ENCODE results near the gene WDFY1.

The WDFY1 gene, protein sequence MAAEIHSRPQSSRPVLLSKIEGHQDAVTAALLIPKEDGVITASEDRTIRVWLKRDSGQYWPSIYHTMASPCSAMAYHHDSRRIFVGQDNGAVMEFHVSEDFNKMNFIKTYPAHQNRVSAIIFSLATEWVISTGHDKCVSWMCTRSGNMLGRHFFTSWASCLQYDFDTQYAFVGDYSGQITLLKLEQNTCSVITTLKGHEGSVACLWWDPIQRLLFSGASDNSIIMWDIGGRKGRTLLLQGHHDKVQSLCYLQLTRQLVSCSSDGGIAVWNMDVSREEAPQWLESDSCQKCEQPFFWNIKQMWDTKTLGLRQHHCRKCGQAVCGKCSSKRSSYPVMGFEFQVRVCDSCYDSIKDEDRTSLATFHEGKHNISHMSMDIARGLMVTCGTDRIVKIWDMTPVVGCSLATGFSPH

DNA sequence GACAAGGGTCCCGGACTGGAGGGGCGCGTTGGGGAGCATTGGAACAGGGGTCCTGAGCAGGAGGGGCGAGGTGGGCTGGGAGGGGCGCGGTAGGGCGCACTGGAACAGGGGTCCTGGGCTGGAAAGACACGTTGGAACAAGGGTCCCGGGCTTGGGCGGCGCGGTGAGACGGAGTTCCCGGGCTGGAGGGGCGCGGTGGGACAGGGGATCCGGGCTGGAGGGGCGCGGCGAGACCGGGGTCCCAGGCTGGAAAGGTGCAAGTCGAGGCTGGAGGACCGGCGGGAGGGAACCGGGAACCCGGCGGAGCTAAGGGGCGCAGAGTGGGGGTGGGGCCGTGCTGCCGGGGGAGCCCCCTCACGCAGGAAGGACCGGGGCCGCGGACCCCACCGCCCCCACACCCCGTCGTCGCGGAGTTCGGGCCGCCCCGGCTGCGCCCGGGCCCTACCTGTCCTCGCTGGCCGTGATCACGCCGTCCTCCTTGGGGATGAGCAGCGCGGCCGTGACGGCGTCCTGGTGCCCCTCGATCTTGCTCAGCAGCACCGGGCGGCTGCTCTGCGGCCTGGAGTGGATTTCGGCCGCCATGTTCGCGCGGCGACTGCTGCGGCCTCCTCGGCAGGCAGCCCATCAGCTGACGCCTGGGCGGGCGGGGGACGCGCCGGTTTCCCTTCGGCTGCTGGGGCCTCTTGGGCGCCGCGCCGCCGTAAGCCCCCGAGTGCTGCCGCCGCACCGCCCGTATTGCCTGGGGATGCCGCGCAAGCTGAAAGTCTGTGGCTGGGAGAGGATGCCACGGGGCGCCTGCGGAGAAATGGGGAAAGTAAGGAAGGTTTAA is at the start of gene WDFY1:
Gene WDFY1, minus strand, starts transcription at position 633 of the 829 bp plus-strand sequence. Its CDS starts 51 bp downstream, at position 582.
- TF ChIP-seq, protein P1, sequence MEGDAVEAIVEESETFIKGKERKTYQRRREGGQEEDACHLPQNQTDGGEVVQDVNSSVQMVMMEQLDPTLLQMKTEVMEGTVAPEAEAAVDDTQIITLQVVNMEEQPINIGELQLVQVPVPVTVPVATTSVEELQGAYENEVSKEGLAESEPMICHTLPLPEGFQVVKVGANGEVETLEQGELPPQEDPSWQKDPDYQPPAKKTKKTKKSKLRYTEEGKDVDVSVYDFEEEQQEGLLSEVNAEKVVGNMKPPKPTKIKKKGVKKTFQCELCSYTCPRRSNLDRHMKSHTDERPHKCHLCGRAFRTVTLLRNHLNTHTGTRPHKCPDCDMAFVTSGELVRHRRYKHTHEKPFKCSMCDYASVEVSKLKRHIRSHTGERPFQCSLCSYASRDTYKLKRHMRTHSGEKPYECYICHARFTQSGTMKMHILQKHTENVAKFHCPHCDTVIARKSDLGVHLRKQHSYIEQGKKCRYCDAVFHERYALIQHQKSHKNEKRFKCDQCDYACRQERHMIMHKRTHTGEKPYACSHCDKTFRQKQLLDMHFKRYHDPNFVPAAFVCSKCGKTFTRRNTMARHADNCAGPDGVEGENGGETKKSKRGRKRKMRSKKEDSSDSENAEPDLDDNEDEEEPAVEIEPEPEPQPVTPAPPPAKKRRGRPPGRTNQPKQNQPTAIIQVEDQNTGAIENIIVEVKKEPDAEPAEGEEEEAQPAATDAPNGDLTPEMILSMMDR (conservative IDR thresholded peaks at IDR 0.05; ENCODE audit: low read depth, low read length): no peak
- H3K4me3 ChIP-seq (ENCODE audit: low read length): peak within 1 kb of the TSS; percentile 89
- DNase-seq (ENCODE audit: low read depth): peak; percentile 62

DNA sequence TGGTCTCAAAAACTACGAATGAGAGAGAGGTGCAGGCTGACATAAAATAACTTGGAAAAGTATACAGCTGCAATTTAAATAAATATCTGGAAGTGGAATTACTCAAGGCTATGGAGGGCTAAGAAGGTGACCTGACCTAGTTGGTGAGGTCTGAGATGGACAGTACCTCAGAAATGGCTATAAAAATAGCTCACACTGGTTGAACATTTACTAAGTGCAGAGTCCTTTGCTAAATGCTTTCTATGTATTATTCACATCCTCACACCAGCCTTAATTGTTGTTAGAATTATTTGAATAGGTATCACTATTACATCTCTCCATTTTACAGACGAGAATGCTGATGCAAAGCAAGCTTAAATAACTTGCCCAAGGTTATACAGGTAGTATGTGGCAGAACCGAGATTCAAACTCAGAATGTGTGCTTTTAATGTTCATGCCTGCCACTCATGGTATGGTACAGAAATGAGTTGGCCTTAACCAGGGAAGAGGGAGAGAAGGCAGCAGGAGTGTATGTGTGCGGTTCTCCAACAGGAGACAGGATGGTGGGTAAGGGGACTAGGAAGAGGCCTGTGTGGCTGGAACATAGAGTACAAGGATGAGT is 49.5 kb upstream of the WDFY1 start:
- TF ChIP-seq, protein P1 (conservative IDR thresholded peaks at IDR 0.05; ENCODE audit: low read depth, low read length): no peak
- DNase-seq (ENCODE audit: low read depth): no peak
- H3K4me3 ChIP-seq (ENCODE audit: low read length): no peak overlapping the region

DNA sequence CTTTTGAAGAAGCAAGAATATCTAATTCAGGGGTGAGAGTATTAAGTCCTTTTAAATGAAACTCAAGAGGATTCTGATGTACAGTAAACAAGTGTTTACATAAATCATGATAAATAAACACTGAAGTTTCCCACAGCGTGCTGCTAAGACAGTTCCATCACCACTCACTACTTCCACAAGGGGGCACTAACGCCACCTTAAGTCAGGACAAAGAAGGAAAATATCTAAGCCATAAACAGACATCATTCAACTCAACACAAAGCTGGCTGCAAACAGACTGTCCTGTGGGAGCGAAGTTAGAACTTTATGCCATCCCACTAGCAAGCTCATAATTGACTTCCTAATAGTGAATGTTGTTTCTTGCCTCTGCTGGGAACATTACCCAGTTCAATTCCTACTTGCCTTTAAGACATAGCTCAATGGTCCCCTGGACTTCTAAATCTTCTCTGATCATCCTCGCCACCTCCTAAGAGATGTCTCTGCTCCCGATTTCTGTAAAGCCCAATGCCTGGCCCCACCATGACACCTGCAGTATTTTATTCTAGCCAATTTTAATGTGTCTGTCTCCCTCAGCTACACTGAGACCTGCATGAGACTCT is 48.6 kb upstream of the WDFY1 start:
- peak; percentile 34 for DNase-seq (ENCODE audit: low read depth)
- TF ChIP-seq, protein P1 (conservative IDR thresholded peaks at IDR 0.05; ENCODE audit: low read depth, low read length): peak; percentile 83
- no peak overlapping the region for H3K4me3 ChIP-seq (ENCODE audit: low read length)

DNA sequence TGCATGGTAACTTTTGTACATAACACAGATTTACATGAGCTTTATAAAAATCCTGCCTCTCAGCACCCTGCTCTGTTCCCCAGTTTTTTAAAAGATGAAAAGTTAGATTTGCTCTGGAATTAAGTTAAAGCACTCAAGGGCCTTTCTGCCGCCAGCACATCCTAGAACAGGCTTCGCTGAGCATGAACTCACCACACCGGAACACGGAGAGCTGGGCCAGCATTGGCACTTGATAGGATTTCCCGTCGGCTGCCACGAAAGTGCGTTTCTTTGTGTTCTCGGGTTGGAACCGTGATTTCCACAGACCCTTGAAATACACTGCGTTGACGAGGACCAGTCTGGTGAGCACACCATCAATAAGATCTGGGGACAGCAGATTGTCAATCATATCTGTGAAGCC is 46.5 kb upstream of the WDFY1 start:
- DNase-seq (ENCODE audit: low read depth): no peak
- TF ChIP-seq, protein P1 (conservative IDR thresholded peaks at IDR 0.05; ENCODE audit: low read depth, low read length): no peak
- H3K4me3 ChIP-seq (ENCODE audit: low read length): no peak overlapping the region

DNA sequence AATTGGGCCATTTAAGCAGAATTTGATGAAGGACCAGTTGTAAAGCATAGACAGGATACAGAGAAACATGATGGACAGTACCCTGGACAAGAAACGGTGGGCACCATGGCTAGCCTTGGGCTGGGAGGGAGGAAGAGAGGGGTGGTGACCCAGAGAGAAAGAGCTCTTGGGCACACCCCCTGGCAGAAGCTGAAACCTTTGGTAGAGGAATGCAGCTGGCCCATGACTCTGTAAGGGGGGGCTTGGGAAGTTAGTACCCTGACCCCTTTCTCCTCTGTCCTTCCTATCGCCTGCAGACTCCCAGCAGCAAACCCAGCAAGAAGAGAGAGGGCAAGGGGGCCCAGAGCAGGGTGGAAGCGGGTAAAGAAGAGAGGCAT is 44.7 kb upstream of the WDFY1 start:
- TF ChIP-seq, protein P1 (conservative IDR thresholded peaks at IDR 0.05; ENCODE audit: low read depth, low read length): no peak
- H3K4me3 ChIP-seq (ENCODE audit: low read length): no peak overlapping the region
- DNase-seq (ENCODE audit: low read depth): no peak

DNA sequence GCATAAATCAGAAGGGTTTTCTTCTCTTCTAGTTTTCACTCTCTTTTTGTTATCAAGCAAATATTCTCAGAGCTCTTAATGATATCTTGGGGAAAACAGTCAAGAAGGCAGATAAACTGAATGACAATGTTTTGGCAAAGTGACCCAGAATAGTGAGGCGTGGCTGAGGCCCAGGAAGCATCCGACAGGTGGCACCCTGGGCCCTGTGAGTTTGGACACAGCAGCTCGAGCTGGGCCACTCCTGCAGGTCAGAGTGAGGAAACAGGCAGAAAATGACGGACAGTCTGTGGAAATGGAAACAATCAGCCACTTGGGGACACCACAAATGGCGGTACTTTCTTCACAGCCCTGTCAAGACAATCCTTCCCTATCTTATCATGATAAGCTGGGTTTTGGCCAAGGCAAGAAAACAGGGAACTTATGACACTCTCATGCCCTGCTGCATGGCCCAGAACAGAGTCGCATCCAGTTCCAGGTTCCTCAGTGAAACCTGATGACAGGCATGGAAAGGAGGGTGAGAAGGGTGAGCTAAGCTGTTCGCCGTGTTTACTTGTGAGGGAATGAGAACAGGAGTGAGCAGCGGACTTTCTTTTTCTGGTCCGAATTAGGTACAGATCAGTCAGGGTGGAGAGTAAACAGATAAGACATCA is 44.2 kb upstream of the WDFY1 start:
- H3K4me3 ChIP-seq (ENCODE audit: low read length): no peak overlapping the region
- DNase-seq (ENCODE audit: low read depth): no peak
- TF ChIP-seq, protein P1 (conservative IDR thresholded peaks at IDR 0.05; ENCODE audit: low read depth, low read length): no peak
